CD4-positive, alpha-beta T cell treated with Interferon gamma for 1 hour (primary cell): ENCODE data around the gene GLIS1.
"Not testable (repeated sequence)": the region's sequence is repeated elsewhere in the genome, so short reads cannot be mapped to it uniquely, and the experiment has no call there.

Experiments
- DNase-seq: peaks from one replicate; pipeline ENCODE4 v3.0.0-alpha.2; 2020

GLIS1 gene

DNA sequence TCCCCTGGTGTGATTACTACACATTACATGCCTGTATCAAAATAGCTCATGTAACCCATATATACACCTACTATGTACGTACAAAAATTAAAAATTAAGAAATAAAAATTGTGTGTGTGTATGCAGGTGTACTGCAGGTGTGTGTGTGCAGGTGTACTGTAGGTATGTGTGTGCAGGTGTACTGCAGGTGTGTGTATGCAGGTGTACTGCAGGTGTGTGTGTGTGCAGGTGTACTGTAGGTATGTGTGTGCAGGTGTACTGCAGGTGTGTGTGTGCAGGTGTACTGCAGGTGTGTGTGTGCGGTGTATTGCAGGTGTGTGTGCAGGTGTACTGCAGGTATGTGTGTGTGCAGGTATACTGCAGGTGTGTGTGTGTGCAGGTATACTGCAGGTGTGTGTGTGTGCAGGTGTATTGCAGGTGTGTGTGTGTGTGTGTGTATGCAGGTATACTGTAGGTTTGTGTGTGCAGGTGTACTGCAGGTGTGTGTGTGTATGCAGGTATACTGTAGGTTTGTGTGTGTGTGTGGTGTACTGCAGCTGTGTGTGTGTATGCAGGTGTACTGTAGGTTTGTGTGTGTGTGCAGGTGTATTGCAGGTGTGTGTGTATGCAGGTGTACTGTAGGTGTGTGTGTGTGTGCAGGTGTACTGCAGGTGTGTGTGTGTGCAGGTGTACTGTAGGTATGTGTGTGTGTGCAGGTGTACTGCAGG lies 183.2 kb downstream of the GLIS1 start:
- not testable (repeated sequence) for DNase-seq

DNA sequence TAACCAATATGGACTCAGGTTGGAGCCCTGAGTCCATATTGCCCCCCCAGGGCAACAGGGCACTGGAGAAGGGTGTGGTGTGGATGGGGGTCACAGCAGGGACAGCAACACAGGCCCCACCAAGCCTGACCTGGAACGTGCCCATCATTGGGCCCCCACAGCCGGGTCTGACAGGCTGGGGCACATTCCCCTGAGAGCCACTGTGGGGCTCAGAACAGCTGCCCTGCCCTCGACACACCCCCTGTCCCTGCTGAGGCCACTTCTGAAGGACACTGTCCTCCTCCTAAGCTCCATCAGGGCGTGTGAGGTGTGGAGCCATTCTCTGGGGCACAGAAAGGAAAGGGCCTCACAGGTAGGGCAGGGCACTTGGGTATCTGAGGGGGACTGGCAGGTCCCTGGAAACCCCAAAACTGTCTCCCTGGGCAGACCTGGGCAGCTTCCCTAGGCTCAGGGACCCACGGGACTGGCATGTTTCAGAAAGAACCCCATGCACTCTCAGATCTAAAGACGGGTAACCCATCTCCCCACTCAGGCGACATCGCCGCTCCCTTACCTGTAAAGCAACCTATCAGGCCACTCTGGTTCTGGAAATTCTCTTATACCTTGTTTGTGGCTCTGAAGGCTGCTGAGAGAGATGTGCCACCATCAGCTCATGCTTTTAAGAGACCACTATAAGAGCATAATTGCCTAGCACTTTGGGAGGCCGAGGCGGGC lies 184.2 kb downstream of the GLIS1 start:
- no peak for DNase-seq

DNA sequence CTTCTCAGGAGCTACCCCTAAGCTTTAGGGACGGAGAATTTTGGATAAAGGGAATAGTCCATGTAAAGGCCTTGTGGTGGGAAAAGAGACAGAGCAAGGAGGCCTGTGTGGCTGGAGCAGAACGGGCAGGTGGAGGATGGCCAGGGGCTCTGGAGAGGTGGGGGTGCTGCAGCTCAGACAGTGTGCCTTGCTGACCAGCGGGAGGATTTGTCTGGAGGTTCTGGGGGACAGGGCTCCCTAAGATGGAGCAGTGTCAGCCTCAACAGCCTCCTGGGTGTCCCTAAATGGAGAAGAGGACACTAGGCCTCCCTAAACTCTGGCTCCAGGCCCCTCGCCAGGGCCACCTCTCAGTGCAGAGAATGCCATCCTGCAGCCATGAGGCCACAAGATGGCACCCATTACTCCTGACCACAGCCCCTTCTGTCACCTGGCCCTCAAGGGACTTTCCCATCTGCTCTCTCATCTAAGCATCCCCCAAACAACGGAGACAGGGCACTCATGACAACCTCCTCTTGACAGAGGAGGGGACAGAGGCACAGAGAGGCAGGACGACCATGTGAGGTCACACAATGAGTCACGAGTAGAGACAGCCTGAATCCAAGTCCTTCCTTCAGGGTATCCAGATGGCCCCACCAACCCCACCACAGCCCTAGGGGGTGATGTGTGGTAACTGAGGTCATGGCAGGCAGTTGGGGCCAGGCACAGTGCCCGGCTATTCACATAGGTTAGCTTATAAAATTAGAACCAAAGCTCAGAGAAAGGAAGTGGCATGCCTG lies 185.0 kb downstream of the GLIS1 start:
- no peak for DNase-seq

DNA sequence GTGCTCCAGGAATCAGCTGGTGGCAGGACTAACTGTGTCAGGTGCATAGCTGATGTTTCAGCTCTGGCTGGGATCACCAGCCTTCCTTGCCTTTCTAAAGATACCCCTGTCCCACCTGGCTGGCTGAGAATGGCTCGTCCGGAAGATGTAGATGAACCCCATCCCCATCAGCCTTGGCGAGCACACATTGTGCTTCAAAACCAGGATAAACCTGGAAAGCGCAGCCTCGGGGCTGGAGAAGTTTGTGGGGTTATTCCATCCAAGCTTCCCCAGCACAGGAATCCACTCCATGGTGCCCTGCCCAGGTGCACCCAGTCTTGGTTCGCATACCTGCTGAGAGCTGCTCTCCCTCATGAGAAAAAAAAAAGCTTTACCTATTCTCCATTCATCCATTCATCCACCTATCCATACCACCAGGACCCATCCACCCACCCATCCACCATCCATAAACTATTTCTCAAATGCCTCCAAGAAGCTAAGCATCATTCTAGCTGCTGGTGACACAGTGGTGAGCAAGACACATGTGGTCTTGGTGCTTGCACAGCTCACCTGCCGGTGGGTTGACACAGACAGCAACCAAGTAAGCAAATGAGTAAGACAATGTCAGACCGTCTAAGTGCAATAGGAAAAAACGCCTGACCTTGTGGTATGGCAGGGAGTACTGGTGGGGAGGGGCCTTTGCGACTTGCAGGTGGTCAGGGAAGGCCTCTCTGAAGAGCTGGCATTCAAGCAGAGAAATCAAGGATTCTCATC lies 185.8 kb downstream of the GLIS1 start:
- DNase-seq: no peak

DNA sequence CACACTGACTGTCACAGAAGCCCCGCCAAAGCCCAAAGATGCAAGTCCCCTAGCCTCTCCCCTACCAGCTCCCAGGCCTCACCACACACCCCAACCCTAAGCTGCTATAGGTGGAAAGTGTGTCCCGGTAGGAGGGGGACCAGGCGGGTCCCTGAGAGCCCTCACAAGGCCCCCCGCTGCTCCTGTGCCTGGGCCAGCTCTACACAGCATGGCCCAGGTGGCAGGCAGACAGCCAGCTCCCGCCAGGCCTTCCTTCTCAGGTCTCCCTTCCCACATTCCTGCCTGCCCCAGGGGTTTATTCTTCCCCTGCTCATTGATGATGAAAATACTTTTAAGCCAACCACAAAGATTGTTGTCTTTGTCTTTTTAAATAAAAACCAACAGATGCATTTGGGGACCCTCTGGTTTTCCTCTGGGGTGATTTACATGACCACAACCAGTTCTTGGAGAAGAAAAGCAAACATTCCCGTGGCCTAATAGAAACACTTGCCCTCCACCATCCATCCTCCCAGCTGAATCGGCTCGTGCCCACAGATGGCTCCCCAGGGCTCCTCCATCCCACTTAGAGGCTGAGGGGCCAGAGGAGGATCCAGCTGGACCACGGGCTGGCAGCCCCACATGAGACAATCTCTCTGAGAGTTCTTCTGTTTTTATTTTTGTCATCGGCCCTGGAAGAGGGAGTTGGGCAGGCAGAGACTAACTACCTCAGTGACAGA lies 186.7 kb downstream of the GLIS1 start:
- no peak for DNase-seq

DNA sequence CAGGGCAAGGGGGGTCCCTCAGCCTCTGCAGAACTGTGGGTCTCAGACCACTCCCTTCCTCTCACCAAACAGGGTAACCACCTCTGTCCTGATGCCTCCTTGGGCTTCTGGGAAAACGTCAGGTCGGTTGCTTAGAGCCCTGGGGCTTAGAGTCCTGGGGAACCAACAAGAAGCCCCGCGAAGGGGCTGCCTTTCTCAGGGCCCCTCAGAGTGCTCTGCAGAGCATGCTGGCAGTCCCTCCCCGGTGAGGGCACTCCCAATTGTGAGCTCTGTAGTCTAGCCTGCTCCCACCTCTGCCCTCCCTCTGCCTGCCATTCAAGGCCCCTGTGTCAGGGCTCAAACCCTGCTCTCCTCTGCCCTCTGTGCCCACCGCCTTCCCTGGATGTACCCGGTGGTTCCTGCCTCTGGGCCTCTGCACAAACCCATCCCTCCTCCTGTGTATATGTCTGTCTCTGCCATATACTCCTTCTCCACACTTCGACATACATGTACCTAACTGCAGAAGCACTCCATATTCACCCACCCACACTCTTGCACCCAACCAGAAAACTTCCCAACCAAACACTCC lies 187.5 kb downstream of the GLIS1 start:
- no peak for DNase-seq

DNA sequence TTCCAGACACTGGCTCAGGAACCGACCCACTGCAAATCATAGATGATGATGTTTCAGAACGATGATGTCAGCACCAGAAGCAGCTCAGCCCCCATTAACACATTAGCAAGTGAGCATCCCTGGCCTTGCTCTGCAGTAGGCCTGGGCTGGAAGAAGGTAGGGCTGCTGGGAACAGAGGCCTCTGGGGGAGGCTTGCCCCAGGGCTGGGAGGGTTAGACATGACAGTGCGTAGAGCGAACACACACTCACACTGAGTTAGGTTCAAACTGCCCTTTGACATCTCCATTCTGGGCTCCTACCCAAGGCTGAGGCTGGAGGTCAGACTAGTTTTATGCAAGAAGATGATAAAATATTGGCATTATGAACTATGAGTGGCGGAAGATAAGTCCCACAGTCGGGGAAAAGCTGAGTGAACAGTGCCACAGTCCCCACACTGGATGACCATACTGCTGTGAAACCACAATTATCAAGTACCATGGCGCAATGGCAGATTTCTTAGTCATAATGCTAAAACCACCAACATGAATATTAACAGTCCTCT lies 188.7 kb downstream of the GLIS1 start:
- no peak for DNase-seq

DNA sequence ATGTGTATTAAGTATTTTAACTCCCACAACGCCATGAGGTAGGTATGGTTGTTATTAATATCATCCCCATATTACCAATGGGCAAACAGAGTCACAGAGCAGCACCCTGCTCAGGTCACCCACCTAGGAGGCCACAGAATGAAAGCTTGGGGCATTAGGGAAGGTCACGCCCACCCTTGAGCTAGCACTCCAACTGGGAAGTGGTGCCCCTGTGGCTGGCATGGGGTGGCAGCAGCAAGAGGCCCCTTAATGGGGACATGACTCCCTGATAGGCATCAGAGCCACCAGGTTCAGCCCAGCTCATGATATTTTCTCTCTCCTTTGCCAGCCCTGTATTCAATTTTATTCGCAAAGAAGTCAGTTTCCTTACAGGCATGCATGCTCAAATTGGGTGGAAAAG lies 189.2 kb downstream of the GLIS1 start:
- no peak for DNase-seq

DNA sequence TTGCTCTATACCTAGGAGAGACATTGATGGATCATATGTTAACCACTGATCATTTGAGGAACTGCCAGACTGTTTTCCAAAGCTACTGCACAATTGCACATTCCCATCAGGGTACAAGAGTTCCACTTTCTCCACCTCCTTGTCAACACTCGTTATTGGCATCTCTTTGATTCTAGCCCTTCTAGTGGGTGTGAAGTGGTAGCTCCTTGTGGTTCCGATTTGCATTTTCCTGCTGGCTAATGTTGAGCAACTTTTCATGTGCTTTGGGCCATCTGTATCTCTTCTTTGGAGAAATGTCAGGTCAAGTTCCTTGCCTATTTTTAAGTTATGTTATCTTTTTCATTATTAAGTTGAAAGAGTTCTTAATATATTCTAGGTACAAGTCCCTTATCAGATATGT lies 189.7 kb downstream of the GLIS1 start:
- no peak for DNase-seq

DNA sequence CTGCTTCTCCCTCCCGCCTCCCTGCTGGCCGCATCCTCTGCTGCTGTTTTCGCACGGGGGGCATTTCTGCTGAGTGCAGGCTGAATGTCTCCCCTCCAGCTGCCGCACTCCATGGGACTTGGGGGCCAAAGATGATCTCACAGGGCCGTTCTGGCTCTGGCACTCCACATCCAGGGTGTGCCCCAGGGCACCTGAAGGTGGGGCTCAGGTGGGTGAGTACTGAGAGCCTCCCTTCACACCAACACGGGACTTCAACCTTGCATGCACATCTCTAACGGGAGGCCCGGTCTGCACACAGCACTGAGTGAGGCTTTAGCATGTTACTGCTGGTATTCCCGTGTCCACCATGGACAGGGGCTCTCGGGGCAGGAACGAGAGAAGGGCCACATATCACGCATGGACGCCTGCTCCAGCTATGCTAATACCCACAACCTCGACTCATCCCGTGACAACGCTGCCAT lies 190.9 kb downstream of the GLIS1 start:
- DNase-seq: no peak

DNA sequence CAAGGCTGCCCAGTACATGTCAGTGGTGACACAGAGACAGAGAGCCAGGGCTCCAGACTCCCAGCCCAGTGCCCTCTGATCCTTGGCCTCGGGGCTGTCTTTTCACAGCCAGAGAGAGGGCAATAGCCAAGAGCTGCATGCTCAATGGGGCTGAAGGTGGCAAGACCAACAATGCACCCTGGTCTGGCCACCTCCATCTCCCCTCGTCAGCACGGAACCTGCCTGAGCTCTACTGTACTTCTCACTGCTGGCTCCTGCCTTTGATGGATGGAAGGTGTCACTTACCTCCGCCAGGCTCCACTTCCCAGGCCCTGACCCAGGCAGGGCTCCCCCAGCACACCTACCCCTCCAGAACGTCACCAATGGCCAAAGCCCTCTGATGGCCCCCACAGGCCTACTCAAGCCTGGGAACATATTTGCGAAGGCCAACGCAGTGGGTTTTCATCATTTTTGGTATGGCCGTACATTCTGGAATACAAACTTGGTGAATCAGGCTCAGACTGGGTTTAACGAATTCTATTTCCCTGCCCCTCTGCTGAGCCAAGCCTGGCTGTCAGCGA lies 191.7 kb downstream of the GLIS1 start:
- DNase-seq: no peak

DNA sequence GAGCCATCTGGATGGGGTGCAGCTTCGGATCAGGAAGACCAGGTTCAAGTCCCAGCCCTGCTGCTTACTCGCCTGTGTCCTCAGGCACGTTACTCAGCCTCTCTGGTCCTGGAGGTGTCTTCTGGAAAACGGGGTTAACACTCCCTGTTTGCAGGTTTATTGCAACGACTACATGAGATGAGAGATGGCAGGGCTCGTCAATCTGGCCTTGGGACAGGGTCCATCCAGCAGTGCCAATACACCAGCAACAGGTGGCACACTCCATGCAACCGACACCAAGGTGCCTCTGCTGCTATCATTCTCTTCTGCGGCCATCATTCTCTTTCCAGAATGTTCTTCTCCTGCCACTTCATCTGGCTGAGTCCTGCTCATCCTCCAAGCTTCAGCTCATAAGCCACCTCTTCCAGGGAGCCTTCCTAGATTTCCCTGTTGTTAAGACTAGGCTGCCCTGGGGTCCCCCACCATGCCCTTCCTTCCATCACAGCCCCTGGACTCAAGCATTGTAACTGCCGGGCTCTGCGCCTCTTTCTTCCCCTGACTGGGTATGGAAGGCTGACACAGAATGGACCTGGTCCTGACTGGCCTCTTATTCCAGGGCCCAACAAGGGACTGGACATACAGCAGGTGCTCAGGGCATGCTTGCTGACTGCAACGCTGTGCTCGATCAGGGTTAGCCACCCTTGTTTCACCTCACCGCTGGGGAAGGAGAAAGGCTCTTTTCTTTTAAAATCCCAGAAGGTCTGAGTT lies 192.4 kb downstream of the GLIS1 start:
- no peak for DNase-seq

DNA sequence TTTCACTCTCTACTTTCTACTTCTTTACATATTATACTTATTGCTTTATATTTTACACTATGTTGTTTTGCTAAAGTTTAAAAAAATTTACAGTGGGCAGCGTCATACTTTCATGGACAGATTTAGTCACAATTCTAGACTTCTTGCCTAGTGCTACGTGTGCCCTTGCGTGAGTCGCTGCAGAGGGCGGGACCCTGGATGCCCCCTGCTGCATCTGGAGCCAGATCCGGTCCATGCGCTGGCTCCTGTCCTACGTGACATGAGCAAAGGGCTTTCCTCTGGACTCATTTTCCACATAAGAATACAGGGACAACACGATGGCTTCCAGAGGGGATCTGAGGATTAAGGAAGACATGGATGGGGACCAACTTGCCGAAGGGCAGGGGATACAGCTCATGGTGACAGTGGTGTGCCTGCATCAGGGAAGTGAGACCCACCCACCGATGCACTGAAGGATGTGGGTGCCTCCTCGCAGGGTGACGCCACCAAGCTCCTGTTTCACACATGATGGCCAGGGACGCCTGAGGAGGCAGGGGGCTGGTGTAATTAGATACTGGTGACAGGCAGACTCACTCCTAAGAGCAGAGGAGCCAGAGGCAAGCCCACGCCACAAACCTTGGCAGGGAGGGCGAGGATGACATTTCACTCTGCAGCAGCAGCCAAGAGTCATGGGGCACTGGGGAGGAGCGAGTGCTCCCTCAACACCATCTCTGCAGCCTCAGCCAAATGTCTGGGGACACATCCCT lies 193.1 kb downstream of the GLIS1 start:
- no peak for DNase-seq

DNA sequence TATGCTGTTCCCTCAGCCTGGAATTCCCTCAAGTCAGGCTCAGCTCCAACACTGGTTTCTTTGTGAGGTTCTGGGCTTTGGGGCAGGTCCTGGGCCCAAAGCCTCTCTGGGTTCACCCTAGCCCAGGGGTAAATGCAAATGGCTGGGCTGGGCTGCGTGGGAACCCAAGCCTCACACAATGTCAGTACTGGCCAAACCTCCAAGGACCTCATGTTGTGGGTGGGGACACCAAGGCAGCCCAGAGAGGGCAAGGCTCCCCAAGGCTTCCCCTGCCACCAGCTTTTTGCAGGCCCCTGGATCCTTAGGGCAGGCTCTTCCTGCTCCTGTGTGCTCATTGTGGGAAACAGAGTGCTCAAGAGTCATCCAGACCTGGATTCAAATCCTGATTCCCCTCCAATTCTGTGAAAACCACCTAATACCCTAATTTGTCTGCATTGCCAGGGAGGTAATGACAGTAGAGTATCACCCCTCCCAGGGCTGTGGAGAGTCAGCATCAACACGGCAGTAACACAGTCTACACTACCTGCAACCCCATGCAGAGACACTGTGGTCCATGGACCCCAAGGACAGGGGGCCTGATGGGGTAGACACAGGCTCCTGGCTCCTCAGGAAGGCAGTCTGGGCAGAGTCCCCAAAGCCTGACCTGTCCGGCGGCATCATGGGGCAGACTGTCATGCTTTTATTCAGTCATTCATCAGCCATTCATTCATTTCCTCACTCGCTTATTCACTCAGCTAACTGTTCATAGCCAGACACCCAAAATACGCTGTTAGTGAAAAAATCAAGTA lies 194.0 kb downstream of the GLIS1 start:
- DNase-seq: no peak

DNA sequence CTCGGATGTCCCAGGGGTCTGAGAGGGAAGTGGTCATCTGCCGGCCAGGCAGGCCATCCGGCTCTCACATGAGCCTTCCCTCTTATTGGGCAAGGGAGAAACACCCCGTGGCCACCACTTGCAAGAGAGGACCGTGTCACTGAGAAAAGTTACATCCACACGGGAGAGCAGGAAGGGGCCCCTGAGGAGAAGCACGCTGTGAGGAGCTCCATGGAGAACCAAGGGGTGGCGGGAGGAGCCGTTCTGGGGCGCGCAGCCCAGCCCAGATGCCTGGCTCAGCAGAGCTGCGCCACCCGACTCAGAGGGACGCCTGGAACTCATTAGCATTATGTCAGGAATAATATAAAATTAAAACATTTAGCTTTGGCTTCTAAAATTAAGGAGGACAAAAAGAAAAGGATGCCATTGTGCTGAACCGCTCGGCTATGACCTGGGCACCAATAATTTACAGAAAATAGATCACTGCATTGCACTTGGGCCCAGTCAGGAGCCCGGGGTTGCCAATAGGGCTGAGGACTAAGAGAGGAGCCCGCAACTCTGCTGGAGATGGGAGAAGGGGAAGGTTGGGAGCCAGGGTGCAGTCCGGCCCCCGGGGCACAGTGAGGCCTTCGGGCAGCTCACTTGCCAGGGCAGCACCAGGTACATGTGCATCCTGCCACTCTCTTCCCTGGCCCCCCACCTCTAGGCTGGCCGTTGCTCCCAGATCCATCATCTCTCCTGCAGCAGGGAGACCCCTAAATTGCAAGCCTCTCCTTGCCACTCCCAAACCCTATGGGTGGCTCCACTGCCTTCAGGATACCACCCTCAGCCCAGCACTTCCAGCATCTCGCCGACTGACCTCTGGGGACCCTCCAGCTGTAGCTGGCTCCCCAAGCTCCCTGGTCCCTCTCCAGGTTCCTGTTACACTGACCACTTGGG lies 194.9 kb downstream of the GLIS1 start:
- DNase-seq: no peak

DNA sequence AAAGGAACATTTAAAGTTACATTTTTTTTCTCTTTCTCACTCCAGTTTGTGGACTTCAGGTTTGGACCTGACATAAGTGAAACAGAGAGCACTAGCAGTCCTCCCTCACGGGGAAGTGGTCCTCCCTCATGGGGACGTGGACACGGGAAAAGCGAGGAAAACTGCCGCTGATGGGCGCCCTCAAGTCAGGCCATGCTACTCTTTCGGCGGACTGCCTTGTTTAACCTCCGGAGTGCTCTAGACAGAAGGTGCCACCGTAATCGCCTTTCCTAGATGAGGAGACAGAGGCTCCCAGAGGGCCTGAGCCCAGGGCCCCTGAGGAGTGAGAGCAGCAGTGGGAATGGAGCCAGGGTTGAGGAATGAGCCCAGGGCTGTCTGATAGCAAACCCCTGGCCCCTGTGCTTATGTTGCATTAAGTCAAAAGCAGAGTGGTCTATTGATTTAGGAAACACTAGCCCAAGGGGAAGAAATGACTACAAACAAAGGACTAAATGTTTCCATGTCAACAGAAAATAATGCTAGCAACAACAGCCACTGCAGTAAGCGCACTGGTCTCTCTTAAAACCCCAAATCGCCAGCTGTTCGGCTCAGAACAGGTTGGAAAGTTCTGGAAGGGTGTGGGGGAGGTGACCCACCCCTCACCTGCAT lies 195.7 kb downstream of the GLIS1 start:
- DNase-seq: no peak

DNA sequence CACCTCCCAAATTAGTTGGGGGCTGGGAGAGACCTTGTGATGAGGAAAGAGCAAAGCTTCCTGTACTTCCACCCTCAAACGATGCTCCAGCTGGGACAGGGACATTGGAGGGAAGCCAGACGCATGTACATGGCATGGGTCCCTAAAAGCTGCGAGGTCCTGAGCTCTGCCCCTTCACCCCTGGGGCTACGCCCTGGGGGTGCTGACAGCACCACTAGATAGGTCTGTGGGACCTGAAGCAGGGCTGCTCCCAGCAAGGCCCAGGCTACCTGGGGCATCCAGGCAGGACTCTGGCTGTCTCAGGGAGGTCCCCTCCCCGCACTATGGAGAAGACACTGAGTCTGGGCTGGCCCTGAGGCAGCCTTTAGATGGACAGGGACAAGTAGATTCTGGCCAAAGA lies 196.4 kb downstream of the GLIS1 start:
- no peak for DNase-seq
